GM21390 (cell line): Measurements from ENCODE around the gene ADGRA1.

ENCODE experiments used
- ATAC-seq: cut with Tn5 transposase; IDR thresholded peaks from one replicate; pipeline ENCODE4 v1.9.1; 2021; ENCODE audit not compliant: unreplicated experiment

ADGRA1 gene

GRCh38 chr10:133160826-133161471 lies 73.2 kb downstream of the ADGRA1 start:
- ATAC-seq, result no peak

- ATAC-seq, result no peak
Observed at GRCh38 chr10:133161486-133162109, 73.9 kb downstream of the ADGRA1 start.

GRCh38 chr10:133162178-133162909 lies 74.6 kb downstream of the ADGRA1 start:
- no peak for ATAC-seq

- ATAC-seq, result no peak
Observed at GRCh38 chr10:133162910-133163856, 75.5 kb downstream of the ADGRA1 start.

- ATAC-seq, result no peak
Observed at GRCh38 chr10:133163889-133164815, 76.4 kb downstream of the ADGRA1 start.

GRCh38 chr10:133164816-133165555 lies 77.3 kb downstream of the ADGRA1 start:
- ATAC-seq, result no peak

- no peak for ATAC-seq
Observed at GRCh38 chr10:133165556-133166503, 78.1 kb downstream of the ADGRA1 start.

GRCh38 chr10:133166504-133166827 lies 78.7 kb downstream of the ADGRA1 start:
- no peak for ATAC-seq

- no peak for ATAC-seq
Observed at GRCh38 chr10:133166828-133167692, 79.3 kb downstream of the ADGRA1 start.

GRCh38 chr10:133167693-133168616 lies 80.2 kb downstream of the ADGRA1 start:
- no peak for ATAC-seq

- no peak for ATAC-seq
Observed at GRCh38 chr10:133168617-133169031, 80.9 kb downstream of the ADGRA1 start.

- ATAC-seq, result no peak
Observed at GRCh38 chr10:133169173-133169947, 81.6 kb downstream of the ADGRA1 start.

GRCh38 chr10:133170092-133170491 lies 82.4 kb downstream of the ADGRA1 start:
- no peak for ATAC-seq

GRCh38 chr10:133173860-133174640 lies 86.3 kb downstream of the ADGRA1 start:
- no peak for ATAC-seq
